TTC549 (cell line): Measurements from ENCODE around the gene MAGEA6.
"Not testable (repeated sequence)": the region's sequence is repeated elsewhere in the genome, so short reads cannot be mapped to it uniquely, and the experiment has no call there.

Experiments used
- FAIRE-seq: peaks from 2 replicates; lab custom pipeline; 2012; peaks lifted over from hg19 to GRCh38; lab: Jason Lieb, UNC

The MAGEA6 gene, protein sequence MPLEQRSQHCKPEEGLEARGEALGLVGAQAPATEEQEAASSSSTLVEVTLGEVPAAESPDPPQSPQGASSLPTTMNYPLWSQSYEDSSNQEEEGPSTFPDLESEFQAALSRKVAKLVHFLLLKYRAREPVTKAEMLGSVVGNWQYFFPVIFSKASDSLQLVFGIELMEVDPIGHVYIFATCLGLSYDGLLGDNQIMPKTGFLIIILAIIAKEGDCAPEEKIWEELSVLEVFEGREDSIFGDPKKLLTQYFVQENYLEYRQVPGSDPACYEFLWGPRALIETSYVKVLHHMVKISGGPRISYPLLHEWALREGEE

DNA sequence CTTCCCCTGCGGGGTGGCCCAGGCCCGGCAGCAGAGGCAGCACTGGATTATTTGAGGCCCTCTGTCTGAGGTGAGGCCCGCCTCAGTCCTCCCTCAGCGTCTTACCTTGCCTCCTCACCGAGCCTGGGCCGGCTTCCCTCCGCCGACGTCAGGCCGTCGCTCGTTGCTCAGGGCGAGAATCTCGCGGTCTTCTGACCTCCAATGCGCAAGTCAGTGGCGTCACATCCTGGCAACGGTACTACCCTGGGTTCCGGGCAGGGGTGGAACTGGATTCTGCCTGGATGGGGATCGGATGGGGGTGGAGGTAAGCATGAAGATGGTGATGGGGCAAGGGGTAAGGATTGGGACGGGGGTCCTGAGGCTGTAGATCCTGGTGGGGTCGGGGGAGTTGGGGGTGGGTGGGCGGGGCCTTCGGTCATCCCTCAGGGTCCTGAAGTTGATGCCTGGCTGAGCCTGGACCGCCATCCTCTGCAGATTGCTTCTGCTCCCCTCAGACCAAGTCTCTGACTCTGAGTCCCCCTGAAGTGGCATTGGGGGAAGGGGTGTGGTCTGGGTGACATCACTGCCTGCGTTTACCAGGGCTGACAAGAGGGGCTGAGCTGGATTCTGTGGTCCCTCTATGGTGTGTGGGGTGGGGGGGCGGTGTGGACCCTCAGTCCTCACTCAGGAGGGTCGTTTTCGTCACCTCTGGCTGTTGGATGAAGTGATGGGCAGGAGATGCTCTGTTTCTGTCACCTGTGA is at the start of gene MAGEA6:
TSS of gene MAGEA6 (minus strand) at position 141 of the 741 bp plus-strand sequence. CDS start 2,039 bp downstream, outside the sequence.
- not testable (repeated sequence) for FAIRE-seq

DNA sequence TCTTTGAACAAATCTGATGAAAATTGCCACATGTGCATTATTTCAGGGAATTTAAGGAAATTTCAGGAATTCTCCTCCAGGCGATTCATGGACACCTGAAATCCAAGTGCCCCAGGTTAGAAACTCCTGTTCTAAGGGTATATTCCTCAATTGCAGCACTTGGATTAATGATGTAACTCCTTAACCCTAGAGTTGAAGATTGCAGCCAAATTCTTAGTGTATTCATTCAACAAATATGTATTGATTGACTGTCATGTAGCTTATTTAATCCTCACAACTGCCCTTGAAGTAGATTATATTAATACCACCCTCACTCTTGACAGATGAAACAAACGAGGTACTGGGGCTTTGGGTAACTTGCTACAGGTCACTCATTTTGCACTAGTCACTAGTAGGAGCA is 49.8 kb upstream of the MAGEA6 start:
- no peak for FAIRE-seq

DNA sequence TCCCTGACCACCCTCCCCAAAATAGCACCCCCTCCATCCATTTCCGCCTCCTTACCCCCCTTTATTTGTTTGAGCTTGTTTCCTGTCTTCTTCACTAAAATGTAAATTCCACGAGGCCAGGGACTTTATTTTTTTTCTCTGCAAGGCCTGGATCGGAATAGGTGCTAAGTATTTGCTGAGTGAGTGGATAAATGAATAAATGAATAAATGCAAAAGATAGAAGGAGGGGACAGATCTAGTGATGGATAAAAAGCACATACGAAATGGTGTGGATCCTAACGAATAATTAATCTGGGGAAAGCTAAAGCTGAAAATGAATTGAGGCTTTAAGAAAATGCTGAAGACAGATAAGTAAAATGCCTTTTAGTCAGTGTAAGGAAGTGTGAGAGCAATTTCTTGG is 48.9 kb upstream of the MAGEA6 start:
- no peak for FAIRE-seq

DNA sequence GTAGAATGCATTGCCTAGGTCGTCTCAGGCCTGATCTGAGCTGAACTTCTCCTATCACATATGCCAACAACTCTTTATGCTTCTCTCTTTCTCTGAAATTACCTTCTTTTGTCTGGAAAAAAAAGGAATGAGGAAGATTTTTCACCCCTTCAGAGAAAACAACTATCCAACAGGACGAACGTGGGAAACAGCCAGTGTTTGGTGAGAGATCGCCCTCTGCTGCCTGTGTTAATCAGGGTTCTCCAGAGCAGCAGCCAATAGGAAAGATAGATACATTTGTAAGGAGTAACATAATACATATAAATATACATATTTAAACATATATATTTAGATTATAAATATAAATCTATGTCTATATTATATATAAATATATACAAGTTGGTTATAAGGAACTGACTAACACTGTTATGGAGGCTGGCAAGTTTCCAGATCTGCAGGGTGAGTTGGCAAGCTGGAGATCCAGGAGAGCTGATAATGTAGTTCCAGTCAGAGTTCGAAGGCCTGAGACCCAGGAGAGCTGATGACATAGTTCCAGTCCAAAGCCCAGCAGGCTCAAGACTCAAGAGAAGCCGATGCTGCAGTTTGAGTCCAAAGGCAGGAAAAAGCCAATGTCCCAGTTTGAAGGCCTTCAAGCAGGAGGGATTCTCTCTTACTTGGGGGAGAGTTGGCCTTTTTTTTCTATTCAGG is 47.7 kb upstream of the MAGEA6 start:
- peak; percentile 71 for FAIRE-seq

DNA sequence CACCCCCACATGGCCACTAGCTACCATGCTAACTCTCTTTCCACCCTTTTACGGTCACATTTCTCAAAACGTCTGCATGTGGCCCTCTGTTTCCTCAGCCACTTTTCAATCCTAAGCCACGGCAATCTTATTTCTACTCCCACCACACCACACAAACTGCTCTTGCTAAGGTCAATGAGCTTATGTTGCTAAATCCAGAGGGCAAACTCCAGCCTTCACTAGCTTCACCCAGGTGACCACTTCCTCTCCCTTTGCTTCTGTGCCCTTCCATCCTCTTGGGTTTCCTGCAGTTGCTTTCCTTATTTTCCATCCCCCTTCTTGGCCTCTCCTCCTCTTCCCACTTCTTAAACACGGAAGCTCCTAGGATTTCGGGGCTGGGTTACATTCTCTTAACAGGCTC is 44.6 kb upstream of the MAGEA6 start:
- no peak for FAIRE-seq

DNA sequence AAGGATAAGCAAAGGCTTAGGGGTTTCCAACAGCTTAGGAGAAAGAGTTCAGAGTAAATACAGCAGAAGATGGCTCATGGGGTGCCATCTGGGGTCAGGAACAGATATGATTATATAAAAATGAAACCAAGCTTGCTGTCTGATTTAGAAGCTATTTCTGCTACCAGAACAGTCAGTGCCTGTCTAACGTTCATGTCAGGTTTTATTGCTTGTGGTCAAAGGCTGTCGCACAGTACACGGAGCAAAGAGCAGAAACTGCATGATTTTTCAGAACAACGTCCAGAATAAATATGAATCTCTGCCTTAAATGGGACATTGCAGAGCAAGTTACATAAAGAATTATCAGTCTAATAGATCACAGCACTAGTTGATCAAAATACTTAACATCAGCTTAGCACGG is 43.7 kb upstream of the MAGEA6 start:
- no peak for FAIRE-seq

DNA sequence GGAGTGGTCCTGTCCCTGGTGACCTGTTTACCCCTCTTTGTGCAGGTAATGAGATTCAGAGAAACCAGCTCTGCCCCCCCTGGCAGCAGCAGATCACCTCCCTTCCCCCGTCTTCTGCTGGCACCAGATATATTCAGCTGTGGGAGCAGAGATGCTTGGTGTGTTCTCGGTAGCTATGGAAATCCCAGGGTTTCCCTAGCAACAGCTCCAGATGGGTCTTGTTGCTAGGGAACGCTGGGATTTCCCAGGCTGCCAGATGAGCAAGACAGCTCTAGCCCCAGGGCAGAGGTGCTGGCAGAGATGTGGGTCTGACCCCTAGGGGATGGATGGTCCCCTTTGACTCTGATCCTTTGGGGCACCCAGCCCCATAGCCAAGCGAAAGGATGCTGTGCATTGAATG is 40.9 kb upstream of the MAGEA6 start:
- FAIRE-seq, result no peak

DNA sequence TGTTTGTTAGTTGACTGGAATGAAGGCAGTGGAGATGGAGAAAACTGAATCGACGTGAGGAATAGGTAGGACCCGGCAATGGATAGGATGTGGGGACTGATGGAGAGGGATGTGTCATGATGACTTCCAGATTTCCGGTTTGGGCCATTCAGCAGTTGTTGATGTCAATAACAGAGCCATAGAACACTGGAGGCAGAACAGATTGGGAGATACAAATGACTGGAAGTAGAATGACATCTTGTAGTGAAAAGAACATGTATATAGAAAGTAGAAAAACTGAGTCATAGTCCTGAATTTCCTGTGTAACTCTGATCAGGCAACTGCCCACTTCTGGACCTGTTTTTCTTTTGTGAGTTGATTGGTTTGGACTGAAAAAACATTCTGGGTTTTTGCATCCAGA is 36.5 kb upstream of the MAGEA6 start:
- FAIRE-seq, result no peak

DNA sequence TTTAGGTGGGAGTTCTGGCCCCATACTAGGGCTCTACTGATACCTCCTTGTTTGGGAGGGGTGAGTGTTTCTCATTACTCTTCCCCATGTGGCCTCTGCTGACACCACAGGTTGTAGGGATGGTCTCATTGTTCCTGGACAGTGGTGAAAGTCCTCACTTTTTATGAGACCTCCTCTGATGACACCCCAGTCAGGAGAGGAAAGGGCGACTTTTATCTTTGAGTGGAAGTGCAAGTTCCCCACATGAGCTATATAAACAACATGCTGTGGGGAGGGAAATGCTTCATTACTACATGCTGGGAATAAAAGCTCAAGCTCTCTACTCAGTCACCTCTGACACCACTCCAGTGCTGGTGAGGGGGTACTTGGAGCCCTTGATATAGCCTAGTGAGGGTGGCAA is 29.5 kb upstream of the MAGEA6 start:
- FAIRE-seq, result no peak

DNA sequence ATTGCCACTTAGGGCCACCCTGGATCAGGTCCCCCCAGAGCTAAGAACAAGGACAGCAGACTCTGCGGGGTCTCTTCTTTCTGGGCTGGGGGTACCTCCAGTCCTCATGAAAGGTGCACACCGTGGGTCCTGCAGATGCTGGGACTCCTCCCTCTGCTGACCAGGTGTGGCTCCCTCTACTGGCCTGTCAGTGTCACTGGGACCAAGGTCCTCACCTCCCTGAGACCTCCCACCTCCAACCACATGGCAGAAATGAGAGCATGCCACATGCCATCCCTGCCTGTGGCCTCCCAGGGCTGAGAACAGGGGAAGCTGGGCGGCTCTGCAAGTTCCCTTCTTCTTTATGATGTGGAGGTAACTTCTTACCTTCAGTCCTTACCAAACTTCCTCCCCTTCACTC is 17.6 kb upstream of the MAGEA6 start:
- FAIRE-seq, result not testable (repeated sequence)

DNA sequence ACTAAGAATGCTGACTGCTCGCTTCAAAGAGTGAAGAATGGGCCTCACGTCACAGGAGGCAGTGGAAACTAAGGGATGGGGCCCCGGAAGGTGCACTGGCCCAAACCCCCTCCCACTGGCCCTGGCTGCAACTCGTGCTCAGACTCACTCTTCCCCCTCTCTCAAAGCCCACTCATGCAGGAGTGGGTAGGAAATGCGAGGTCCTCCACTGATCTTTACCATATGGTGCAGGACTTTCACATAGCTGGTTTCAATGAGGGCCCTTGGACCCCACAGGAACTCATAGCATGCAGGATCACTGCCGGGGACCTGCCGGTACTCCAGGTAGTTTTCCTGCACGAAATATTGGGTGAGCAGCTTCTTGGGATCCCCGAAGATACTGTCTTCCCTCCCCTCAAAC is 2.9 kb downstream of the MAGEA6 start:
- not testable (repeated sequence) for FAIRE-seq

DNA sequence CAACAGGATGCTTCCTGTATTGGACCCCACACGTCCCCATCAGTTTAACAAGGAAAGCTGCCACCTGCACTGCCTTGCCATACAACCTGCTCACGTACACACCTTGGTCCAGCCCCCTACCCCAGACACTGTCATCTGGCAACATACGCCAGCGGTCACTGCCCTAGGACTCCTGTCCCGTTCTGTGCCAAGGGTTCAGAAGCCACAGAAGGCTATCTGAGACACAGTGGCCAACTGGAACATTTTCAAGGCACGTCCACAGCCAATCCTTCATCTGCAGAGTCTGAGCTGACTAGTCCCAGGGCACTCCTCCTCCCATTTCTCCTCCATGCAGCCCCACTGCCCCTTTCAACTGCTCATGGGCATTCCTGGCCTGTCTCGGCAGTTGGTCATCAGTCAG is 7.9 kb downstream of the MAGEA6 start:
- FAIRE-seq, result not testable (repeated sequence)

DNA sequence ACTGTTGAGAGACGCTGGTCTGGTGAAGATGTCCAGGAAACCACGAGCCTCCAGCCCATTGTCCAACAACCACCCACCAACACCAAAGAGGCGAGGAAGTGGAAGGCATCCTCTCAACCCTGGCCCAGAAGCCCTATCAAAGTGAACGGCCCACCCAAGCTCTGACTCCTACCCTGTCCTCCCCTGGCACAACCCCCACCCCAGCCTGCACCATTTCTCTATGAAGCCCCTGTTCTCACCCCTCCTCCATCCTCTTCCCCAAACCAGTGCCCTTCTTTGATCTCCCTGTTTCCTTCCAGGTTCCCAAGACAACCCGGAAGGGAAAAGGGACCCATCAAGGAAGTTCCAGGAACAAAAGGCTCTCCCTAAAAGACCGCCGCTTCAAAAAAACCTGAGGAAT is 9.9 kb downstream of the MAGEA6 start:
- FAIRE-seq, result not testable (repeated sequence)

DNA sequence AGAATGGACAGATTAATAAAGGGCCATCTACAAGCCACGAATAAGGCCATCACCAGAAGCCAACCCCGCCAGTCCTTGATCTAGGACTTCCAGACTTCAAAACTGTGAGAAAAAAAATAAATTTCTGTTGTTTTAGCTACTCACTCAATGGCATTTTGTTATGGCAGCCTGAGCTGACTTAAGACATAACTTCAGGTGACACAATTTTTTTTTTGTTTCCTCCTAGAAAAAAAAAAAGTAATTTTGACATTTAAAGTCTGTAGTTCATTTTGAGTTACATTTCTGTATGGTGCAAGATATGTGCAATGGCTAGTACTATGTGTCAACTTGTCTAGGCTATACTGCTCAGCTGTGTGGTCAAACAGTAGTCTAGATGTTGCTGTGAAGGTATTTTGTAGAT is 10.6 kb downstream of the MAGEA6 start, which contains the start of gene CSAG3:
TSS of gene CSAG3 (plus strand) at position 301 of the 400 bp plus-strand sequence.
- FAIRE-seq, result not testable (repeated sequence)

DNA sequence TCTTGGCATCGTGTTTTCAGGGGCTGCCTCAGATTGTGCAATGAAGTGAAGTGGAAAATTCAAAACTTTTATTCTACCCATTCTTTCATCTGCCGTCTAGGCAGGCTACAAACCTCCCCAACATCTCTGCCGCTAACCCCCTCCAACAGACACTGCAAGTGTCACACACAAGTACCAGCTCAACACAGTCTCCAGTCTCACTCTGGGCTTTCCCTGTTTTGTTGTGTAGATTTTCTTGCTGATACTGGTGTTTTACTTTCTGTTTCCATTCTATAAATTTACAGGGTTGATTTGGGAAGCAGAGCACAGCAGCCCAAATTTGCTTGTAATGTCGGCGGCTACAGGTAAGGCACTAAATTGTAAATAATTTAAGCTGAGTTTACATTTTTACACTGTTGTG is 14.6 kb downstream of the MAGEA6 start:
- not testable (repeated sequence) for FAIRE-seq

DNA sequence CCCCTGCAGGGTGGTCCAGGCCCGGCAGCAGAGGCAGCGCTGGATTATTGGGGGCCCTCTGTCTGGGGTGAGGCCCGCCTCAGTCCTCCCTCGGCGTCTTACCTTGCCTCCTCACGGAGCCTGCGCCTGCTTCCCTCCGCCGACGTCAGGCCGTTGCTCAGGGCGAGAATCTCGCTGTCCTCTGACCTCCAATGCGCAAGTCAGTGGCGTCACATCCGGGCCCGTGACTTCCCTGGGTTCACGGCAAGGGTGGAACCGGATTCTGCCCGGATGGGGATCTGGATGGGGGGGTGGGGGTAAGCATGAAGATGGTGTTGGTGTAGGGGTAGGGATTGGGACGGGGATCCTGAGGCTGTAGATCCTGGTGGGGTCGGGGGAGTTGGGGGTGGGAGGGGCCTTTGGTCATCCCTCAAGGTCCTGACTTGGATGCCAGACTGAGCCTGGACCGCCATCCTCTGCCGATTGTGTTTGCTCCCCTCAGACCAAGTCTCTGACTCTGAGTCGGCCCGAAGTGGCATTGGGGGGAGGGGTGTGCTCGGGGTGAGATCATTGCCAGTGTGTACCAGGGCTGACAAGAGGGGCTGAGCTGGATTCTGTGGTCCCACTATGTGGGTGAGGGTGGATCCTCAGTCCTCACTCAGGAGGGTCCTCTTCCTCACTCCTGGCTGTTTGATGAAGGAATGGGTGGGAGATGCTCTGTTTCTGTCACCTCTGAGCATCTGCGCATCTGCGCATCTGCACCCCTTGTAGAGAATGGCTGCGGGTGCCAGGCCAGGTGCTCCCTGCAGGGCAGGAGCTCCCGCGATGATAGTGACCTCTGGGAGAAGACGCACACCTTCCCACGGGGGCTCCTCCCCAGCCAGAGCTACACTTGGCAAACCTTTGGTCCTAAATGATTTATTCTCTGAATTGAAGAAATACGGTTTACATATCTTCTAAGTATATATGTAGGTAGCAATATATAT is 15.5 kb downstream of the MAGEA6 start, which contains the start of gene MAGEA2:
TSS of gene MAGEA2 (minus strand) at position 157 of the 965 bp plus-strand sequence. CDS start 2,479 bp downstream, outside the sequence.
- FAIRE-seq, result not testable (repeated sequence)

DNA sequence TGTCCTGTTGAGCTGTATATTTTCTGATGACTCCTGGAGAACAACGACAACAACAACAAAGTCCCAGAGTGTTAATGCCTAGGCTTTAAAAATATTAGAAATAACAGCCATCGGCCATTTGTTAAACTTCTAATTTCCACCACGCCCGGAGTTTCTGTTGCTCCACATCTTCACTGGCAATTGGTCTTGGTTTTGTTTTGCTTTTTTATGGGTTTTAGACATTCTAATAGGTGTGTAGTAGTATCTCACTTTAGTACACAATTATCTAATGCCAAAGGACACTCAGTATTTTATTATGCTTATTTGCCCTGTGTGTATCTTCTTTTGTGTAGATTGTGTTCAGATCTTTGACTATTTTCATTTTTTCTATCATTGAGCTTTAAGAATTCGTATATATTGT is 30.9 kb downstream of the MAGEA6 start:
- no peak for FAIRE-seq

DNA sequence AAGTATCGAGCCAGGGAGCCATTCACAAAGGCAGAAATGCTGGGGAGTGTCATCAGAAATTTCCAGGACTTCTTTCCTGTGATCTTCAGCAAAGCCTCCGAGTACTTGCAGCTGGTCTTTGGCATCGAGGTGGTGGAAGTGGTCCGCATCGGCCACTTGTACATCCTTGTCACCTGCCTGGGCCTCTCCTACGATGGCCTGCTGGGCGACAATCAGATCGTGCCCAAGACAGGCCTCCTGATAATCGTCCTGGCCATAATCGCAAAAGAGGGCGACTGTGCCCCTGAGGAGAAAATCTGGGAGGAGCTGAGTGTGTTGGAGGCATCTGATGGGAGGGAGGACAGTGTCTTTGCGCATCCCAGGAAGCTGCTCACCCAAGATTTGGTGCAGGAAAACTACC is 33.0 kb downstream of the MAGEA6 start:
- not testable (repeated sequence) for FAIRE-seq

DNA sequence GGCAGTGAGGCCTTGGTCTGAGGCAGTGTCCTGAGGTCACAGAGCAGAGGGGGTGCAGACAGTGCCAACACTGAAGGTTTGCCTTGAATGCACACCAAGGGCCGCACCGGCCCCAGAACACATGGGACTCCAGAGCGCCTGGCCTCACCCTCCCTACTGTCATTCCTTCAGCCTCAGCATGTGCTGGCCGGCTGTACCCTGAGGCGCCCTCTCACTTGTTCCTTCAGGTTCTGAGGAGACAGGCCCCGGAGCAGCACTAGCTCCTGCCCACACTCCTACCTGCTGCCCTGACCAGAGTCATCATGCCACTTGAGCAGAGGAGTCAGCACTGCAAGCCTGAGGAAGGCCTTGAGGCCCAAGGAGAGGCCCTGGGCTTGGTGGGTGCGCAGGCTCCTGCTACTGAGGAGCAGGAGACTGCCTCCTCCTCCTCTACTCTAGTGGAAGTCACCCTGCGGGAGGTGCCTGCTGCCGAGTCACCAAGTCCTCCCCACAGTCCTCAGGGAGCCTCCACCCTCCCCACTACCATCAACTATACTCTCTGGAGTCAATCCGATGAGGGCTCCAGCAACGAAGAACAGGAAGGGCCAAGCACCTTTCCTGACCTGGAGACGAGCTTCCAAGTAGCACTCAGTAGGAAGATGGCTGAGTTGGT is 33.5 kb downstream of the MAGEA6 start:
- no peak for FAIRE-seq

DNA sequence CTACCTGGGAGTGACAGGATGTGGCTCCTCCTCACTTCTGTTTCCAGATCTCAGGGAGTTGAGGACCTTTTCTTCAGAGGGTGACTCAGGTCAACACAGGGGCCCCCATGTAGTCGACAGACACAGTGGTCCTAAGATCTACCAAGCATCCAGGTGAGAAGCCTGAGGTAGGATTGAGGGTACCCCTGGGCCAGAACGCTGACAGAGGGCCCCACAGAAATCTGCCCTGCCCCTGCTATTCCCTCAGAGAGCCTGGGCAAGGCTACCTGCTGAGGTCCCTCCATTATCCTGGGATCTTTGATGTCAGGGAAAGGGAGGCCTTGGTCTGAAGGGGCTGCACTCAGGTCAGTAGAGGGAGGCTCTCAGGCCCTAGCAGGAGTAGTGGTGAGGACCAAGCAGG is 34.4 kb downstream of the MAGEA6 start:
- FAIRE-seq, result no peak
